HG03060 (cell line): ENCODE results near the gene TUBGCP2.
A peak's percentile ranks its signal among the peaks of the same experiment; 100 is the strongest.

Experiments used
- ATAC-seq: cut with Tn5 transposase; IDR thresholded peaks from one replicate; pipeline ENCODE4 v1.9.1; 2021; ENCODE audit warnings: low read depth, moderate number of reproducible peaks; ENCODE audit not compliant: unreplicated experiment

Gene TUBGCP2

DNA sequence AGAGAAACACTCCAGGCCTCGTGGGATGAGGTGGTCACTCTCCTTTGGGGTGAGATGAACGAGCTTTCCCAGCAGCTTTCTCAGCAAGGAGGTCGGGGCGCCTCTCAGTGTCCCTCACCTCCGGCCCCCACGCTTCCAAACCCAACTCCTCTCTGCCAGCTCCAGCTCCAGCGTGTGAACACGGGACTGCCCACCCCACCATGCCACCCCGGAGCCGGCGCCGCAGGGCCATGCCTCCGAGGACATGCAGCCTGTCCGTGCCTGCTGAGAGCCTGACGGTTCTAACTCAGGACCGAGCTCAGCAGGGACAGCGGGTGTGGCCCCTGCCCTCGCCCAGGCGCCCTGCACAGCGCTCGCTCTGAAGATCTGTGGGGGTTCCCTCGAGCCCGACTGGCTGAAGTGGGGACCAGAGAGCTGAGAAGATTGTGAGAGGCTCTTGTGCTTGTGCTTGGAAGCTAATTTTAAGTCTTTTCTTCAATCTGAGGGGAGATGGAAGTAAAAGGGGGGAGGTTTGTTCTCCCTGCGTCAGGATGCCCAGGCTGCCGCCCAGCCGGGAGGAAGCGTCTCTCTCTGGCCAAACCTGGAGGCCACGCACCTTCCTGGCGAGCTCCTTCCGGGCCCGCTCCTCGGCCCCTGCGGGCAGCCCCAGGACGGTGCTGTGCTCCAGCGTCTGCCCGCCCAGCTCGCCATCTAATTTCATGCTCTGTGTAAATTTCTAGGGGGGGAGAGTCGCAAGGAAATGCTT is 26.9 kb downstream of the TUBGCP2 start:
- ATAC-seq: no peak

DNA sequence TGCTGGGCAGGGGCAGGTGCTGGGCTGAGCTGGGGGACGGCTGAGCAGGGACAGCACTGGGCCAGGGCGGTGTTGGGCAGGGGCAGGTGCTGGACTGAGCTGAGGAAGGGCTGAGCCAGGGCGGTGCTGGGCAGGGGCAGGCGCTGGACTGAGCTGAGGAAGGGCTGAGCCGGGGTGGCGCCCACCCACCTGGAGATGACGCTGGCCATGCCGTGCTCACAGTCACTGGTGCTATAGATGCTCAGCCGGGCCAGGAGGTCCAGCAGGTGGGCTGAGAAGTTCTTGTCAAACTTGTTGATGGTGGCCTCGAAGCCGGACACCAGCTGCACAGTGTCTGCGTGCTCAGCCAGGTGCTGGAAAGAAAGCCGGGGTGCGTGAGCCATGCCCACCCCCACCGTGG is 27.6 kb downstream of the TUBGCP2 start:
- no peak for ATAC-seq

GRCh38 chr10:133280391-133281059 is 28.1 kb downstream of the TUBGCP2 start:
- no peak for ATAC-seq

DNA sequence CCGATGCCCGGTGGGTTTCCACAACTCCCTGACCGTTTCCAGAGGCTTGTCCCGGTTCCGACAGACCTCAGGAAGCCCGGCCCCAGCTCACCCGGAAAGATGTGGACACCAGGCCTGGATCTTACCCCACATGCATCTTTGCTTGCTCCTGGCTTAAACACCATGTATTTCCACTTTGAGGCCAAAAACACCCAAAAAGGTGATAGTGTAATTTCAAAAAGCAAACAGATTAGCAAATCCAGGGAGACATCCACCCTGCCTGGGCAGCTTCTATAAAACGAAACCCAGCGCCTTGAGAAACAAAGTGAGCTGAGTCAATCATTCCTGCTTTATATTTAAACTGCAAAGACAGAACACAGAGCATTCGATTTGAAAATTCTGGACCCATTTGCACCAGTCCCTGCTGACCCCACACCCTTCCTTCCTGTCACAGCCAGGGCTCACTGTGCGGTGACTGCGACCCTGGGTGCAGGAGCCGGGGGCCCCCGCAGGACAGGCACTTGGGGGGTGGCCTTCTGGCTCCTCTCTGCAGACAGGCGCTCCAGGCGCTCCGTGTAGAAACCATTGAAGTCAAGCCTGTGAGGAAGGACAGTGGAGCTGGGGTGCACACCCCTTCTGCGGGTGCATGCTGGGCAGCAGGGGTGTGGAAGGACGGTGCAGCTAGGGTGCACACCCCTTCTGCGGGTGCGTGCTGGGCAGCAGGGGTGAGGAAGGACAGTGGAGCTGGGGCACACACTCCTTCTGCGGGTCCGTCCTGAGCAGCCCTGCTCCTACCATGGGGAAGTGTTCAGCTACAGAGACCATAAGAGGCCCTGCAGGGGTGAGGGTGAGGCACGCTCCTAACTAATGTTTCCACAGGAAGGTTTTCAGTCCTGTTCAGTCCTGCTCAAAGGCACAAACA is 29.1 kb downstream of the TUBGCP2 start:
- ATAC-seq: no peak

DNA sequence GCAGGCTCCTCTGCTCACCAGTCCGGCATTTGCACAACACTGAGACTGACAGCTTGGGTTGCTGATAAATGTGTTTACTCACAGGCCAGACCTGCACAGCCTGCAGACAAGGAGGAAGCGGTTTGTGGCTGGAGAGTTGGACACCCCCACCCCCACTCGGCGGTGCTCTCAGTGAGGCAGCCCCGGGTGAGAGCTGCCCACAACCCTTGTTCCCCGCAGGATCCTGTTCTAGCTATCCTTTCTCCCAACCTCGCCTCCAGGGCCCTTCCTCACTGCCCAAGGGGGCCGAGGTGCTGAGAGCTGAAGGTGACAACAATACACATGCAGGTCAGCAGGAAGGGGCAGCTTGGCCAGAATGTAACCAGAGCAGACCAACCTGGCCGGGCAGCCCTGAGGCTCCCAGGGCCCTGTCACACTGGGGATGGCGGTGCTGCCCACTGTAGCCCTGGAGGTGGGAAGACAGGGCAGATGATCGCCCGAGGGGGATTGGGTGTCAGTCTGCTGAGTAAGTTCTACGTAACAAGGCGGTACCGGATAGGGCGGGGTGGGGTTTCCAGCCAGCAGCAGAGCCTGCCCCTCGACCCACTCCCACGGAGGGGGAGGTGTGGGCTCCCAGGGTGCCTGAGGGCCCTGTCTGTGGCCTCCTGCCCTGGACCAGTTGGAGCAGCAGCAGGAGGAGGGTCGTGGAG is 30.0 kb downstream of the TUBGCP2 start:
- no peak for ATAC-seq

DNA sequence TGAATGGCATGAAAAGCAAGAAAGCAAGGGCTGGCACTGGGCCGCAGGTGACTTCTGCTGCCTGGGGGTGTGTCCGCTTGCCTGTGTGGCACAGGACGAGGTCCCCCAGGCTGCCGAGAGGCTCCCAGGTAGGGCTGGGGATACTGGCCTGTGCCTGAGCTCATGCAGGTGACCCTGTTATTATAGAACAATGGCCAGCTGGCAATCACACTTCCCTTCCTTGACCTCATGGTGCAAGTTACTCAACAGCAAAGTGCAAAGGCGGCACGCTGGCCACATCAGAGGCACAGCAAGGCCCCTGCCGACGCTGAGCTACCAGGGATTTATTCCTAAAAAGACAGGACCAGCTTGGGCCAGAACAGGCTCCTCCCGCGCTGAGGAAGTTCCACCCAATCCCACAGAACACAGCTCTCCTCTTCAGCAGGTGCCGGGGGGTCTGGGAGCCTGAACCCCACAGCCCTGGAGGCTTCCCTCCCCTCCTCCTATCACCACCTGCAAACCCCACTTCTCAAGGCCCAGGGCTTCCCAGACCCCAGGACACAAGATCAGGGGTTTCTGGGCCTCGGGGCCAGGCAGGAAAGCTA is 30.6 kb downstream of the TUBGCP2 start:
- no peak for ATAC-seq

- ATAC-seq: no peak
These were observed 31.2 kb downstream of the TUBGCP2 start for GRCh38 chr10:133277277-133277992.

GRCh38 chr10:133276435-133277201 is 32.1 kb downstream of the TUBGCP2 start, which contains the start of gene ADAM8:
TSS of gene ADAM8 (minus strand) at chr10:133276868. CDS start at chr10:133276817, 51 bp downstream.
- ATAC-seq: no peak

DNA sequence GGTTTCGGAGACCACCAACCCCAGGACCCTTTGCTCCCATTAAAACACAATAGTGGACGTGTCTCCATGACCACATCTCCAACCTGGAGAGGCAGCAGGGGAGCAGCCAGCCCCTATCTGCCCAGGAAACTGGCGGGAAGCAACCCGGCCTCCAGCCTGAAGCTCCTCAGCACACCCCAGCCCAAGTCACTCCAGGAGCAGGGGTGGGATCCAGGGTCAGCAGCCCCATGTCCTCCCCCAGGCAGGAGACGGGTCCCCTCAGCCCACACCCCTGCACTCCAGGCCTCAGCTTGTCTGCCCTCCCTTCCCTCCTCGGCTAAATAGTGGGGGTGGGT is 32.6 kb downstream of the TUBGCP2 start:
- ATAC-seq: no peak

- ATAC-seq: no peak
These were observed 33.0 kb downstream of the TUBGCP2 start for GRCh38 chr10:133275684-133276092.

GRCh38 chr10:133274751-133275683 is 33.7 kb downstream of the TUBGCP2 start:
- ATAC-seq: peak; percentile 41

- no peak for ATAC-seq
These were observed 35.0 kb downstream of the TUBGCP2 start for GRCh38 chr10:133273534-133274143.

GRCh38 chr10:133272964-133273420 is 35.7 kb downstream of the TUBGCP2 start:
- no peak for ATAC-seq

DNA sequence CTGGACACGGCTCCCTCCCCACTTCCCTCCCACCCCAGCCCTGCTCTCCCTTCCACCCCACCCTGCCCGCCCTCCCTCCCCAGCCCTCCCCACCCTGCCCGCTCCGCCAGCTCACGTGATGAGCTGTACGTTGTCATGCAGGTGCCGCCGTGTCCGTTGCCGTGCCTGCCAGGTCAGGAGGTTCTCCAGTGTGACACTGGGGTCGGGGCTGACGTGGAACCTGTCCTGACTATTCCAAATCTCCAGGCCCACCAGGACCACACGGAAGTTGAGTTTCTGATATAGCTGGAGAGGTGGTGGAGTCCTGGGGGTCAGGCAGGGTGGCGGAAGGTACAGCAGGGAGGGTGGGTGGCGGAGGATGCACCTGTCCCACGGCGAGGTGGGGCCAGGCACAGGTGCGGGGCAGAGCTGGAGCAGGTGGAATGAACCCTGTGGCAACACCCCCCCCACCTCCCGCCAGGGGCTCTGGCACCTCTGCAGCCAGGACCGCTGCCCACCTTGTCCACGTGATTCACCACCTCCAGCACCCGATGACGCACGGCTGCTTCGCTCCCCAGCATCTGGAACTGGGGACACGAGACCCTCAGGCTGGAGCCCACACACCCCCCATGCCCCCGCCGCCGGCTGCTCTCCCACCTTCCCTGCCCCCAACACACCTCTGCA is 36.2 kb downstream of the TUBGCP2 start:
- ATAC-seq: no peak

- no peak for ATAC-seq
These were observed 37.0 kb downstream of the TUBGCP2 start for GRCh38 chr10:133271521-133272300.

DNA sequence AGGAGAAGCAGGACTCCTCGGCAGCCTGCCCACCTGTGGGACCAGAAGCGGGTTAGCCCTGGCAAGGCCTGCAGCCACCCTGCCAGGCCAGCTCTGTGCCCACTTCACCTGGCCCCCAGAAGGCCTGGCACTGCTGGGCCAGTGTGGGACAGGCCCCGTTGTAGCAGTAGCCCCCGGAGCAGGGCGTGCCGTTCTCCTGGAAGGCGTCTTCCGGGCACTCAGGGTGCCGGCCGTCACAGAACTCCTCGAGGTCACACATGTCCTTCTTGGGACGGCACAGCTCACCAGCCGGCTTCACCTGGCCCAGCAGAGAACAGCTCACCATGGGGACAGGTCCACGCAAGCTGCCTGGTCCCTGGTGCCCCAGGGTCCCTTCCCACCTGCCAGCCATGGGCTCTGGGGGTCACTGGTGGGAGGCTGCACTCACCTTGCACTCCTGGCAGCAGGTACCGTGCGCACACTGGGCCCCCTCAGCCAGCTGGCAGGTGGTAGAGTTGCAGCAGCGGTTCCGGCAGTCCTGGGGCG is 37.8 kb downstream of the TUBGCP2 start:
- no peak for ATAC-seq
